Measurements from ENCODE around the gene DCLK2. TPM values are rescaled to one million over a fixed set of nuclear protein-coding genes. Genes with fewer than 3 reads are reported as not detected.

The DCLK2 gene
- total and polyA plus RNA-seq, 2 of the 13 experiments (the other 11 are each of a cell fraction or from before 2014, with no cell fraction given): not detected

DNA sequence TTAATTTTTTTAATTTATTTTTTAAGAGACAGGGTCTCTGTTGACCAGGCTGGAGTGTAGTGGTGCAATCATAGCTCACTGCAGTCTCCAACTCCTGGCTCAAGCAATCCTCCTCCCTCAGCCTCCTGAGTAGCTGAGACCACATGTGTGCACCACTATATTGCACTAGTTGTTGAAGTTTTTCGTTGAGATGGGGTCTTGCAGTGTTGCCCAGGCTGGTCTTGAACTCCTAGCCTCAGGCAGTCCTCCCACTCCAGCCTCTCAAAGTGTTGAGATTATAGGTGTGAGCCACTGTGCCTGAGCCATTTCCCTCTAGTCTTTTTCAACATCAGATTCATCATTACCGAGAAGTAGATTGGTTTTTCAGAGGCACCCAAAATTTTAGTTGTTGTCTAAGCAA is 165.7 kb downstream of the DCLK2 start:
- CTCF ChIA-PET (ENCODE audit: low intra/inter-chr PET ratio, low total read pairs): interaction anchor here (1.5 to 1.9 kb wide), 2 partner anchors 330 to 623 kb away, joined by 3 to 4 read pairs; no protein-coding TSS in a partner anchor
- no peak for ATAC-seq
- Histone ChIP-seq H3K36me3 (replicated peaks in 1 of 2; ENCODE audit: control insufficient read depth in 1 of 2, insufficient read depth in 2 of 2, low read length in 2 of 2) (no peaks in the 10 kb centered on the region), H3K4me3 (replicated peaks in 1 of 3; ENCODE audit: insufficient read depth in 1 of 3, low read depth in 2 of 3, low read length in 3 of 3) (no peak overlapping the region), H3K9me3 (ENCODE audit: low read length) (no peaks in the 10 kb centered on the region), H2AFZ (ENCODE audit: low read length) (no peak overlapping the region), H3K27ac (ENCODE audit: extremely low read length, insufficient read depth, low read length) (no peak overlapping the region), H3K9ac (ENCODE audit: insufficient read depth, low read depth, low read length) (no peak overlapping the region), H3K4me2 (ENCODE audit: low read depth, low read length) (no peak overlapping the region), H4K20me1 (ENCODE audit: insufficient read depth, low read length) (no peaks in the 10 kb centered on the region), H3K79me2 (ENCODE audit: insufficient read depth, low read length) (no peaks in the 10 kb centered on the region), H3K4me1 (ENCODE audit: insufficient read depth, low read length) (peaks cover 10% of the 10 kb centered on the region), H3K27me3 (ENCODE audit: control insufficient read depth in 1 of 2, insufficient read depth in 2 of 2, low read length in 2 of 2) (no peaks in the 10 kb centered on the region)
- TF ChIP-seq SP4 (CRISPR knock-in tag; IDR thresholded peaks at IDR 0.05) (no peak), EHMT2 (IDR thresholded peaks at IDR 0.05; ENCODE audit: borderline replicate concordance, low read depth, low read length) (no peak), ZNF781 (CRISPR knock-in tag; IDR thresholded peaks at IDR 0.05; ENCODE audit: borderline replicate concordance, not compliant biosample characterization) (no peak), MIER2 (CRISPR knock-in tag; IDR thresholded peaks at IDR 0.05) (no peak), FOSL1 (CRISPR knock-in tag; IDR thresholded peaks at IDR 0.05; ENCODE audit: borderline replicate concordance) (no peak), PCBP2 (optimal IDR thresholded peaks at IDR 0.05; ENCODE audit: low read depth, low read length, poor library complexity, severe bottlenecking) (no peak), ZNF547 (CRISPR knock-in tag; IDR thresholded peaks at IDR 0.05) (no peak)
- TF ChIP-seq, protein P1, sequence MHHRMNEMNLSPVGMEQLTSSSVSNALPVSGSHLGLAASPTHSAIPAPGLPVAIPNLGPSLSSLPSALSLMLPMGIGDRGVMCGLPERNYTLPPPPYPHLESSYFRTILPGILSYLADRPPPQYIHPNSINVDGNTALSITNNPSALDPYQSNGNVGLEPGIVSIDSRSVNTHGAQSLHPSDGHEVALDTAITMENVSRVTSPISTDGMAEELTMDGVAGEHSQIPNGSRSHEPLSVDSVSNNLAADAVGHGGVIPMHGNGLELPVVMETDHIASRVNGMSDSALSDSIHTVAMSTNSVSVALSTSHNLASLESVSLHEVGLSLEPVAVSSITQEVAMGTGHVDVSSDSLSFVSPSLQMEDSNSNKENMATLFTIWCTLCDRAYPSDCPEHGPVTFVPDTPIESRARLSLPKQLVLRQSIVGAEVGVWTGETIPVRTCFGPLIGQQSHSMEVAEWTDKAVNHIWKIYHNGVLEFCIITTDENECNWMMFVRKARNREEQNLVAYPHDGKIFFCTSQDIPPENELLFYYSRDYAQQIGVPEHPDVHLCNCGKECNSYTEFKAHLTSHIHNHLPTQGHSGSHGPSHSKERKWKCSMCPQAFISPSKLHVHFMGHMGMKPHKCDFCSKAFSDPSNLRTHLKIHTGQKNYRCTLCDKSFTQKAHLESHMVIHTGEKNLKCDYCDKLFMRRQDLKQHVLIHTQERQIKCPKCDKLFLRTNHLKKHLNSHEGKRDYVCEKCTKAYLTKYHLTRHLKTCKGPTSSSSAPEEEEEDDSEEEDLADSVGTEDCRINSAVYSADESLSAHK (CRISPR knock-in tag; IDR thresholded peaks at IDR 0.05; ENCODE audit: borderline replicate concordance): no peak
- no peak for FAIRE-seq
- no TSS peak for BruUV-seq (replicated peaks)
- no peak for DNase-seq (ENCODE audit: low spot score)
- WGBS (ENCODE audit: low lambda C conversion rate): 41% methylated on average over 2 of the region's 2 CpGs
- in situ Hi-C loops (cut with HindIII; ENCODE audit: extremely low pct_ligation_motif_present, low pct_unique_long_range_greater_than_20kb): no loop called here
- intact Hi-C loops (cut with micrococcal nuclease; ENCODE audit: unreplicated experiment): loop anchor here (2.0 to 5.0 kb wide), 2 partner anchors 247 to 263 kb away; no protein-coding TSS in a partner anchor
- POLR2A ChIA-PET: no interaction called here
